NCI-H1092 (cell line): Measurements from ENCODE around the gene NXPH1.
A peak's percentile ranks its signal among the peaks of the same experiment; 100 is the strongest.

Experiments used
- DNase-seq: peaks from one replicate; lab custom pipeline; 2025; lab: John Stamatoyannopoulos, UW

Gene NXPH1

GRCh38 chr7:8433477-8434289 lies at the start of gene NXPH1:
NXPH1 (plus strand) TSS chr7:8433609.
- peak; percentile 72 for DNase-seq

DNA sequence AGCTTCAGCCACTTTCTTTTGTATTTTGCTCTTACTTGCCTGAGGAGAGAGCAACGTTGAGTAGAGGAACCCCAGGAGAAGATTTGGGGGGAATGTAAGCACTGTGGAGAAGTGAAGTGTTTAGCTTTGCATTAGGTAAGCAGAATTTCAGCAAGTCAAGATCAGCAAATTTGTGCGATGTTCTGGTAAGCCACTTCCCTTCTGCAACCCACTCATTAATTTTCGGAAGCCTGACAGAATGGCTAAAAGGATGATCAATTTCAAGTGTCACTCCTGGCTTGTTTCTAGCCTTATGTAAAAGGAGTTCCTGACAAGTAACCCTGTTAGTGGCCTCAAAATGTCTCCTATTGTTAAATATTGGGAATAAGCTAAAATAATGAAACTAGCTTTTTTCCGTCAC lies 48.5 kb upstream of the NXPH1 start:
- no peak for DNase-seq

- no peak for DNase-seq
These were observed 46.4 kb upstream of the NXPH1 start for GRCh38 chr7:8386926-8387550.

- DNase-seq = no peak
These were observed 45.7 kb upstream of the NXPH1 start for GRCh38 chr7:8387551-8388256.

- DNase-seq = no peak
These were observed 45.2 kb upstream of the NXPH1 start for GRCh38 chr7:8388257-8388625.

DNA sequence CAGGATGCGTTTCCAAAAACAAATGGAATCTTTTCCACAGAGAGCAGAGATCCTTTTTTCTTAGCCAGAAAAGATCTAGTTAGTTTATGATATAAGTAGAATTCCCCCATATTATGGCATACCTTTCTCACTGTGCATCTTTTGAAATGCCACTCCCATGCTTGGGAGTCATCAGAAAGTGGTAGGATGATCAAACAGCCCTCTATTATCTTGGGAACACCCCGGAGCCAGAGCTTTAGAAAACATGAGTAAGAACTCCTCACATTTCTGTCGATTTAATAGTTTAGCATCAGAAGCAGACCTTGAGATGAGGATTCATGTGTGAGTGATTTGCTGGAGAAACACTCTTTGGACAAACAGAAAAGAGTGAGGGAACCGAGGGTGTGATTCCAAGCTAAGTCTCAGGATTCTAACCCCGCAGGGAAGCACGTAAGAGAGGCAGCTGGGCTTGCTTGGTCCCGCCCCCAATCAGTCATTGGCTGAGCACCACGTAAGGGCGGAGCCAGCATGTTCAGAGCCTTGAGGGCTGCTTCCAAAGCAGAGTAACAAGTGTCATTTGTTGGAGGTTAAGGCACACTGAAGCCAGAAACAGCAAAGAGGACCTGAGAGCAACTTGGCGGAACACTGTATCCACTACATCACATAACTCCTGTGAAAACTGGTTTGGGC lies 43.7 kb upstream of the NXPH1 start:
- DNase-seq = no peak

DNA sequence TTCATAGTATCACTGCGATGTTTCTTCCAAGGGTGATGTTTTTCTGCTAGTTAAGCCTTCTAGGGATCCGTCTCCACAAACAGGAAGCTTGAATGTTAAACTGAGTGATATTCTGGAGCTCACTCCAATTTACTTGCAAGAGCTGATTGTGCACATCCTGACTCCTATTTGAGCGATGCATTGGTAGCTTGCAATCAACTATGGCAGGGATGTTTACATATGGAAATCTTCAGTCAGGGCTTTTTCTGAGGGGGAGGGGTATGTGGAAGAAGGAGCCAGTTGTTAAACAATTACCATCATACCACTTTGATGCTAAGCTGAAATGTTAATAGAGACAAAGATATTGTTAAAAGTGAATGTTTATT lies 43.2 kb upstream of the NXPH1 start:
- DNase-seq = no peak

DNA sequence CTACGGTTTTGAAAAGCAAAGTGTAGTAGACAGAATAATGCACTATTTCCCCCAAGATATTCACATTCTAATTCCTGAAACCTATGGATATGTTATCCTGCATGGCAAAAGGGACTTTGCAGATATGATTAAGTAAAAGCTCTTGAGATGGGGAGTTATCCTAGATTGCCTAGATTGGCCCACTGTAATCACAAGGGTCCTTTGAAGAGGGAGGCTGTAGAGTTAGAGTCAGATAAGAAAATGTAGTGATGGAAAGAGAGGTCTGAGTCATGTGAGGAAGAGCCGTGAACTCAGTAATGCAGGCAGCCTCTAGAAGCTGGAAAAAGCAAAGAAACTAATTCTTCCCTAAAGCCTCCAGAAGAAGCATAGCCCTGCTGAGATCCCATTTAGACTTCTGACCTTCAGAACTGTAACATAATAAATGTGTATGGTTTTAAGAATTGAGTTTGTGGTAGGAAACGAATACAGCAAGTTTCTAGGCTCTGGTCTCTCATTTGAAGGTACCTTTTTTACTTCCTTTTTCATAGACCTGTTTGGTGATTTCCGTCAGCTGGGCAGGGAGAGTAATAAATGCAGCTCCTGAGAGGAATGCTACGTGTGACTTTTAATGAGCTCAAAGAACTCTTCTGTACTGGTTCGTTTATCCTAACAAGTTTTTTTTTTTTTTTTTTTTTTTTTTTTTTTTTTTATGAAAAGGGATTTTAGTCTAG lies 41.9 kb upstream of the NXPH1 start:
- DNase-seq = no peak

DNA sequence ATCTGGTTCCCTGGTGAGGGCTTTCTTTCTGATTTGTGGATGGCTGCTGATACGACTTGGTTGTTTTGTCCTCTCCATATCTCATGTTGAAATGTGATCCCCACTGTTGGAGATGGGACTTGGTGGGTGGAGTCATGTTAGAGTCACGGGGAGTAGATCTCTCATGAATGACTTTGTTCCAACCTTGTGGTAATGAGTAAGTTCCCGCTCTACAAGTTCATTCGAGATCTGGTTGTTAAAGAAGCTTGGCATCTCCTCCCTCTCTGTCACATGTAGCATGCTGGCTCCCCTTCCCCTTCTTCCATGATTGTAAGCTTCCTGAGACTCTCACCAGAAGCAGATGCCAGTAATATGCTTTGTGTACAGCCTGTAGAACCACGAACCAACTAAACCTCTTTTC lies 37.1 kb upstream of the NXPH1 start:
- no peak for DNase-seq

- DNase-seq = no peak
These were observed 24.5 kb upstream of the NXPH1 start for GRCh38 chr7:8408871-8409270.

GRCh38 chr7:8411103-8411502 lies 22.3 kb upstream of the NXPH1 start:
- no peak for DNase-seq

DNA sequence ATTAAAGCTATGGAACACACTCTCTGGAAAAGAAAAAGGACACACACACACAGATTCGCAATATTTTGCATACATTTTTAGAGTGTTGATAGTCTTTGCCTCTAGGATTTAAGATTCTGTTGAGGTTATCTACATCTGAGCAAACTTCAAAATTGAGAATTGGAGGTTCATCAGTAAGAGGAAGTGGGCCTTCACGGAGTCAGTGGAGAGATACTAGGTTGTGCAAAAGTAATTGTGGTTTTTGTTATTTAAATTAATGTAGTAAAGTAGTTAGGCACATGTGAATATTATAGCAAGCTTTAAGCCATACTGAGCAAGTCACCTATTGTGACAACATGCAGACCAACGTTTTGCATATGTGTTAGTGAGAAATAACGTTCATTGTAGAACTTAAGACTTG lies 19.8 kb upstream of the NXPH1 start:
- no peak for DNase-seq

GRCh38 chr7:8418629-8419245 lies 14.7 kb upstream of the NXPH1 start:
- peak; percentile 79 for DNase-seq

- DNase-seq = no peak
These were observed 11.2 kb upstream of the NXPH1 start for GRCh38 chr7:8422177-8422576.

- no peak for DNase-seq
These were observed 10.4 kb upstream of the NXPH1 start for GRCh38 chr7:8423057-8423456.

- DNase-seq = no peak
These were observed 8.2 kb upstream of the NXPH1 start for GRCh38 chr7:8425223-8425622.

- DNase-seq = no peak
These were observed 2.8 kb upstream of the NXPH1 start for GRCh38 chr7:8430643-8431042.

- DNase-seq = no peak
These were observed 1.0 kb downstream of the NXPH1 start for GRCh38 chr7:8434290-8435002.

DNA sequence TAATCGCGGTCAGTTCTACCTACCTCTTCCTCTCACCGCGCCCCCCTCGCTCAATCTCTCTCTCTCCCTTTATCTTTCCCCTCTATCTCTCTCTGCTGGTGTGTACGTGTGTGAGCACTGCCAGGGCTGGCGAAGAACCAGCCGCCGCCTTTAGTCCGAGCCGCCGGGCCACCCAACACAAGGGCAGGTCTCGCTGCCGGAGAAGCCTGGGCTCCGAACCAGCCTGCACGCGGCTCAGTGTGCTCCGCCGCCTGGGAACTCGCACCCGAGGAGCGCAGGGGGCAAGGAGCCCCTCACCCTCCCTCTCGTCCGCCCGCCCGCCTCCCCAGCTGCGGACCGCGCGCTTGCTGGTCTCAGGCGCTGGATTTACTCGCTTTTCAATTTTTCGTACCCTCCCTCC lies 1.7 kb downstream of the NXPH1 start:
- no peak for DNase-seq

GRCh38 chr7:8435590-8436545 lies 2.5 kb downstream of the NXPH1 start:
- no peak for DNase-seq
